Spinal cord (tissue), 10 donors: ENCODE data around the gene RARB. TPM values are rescaled to one million over a fixed set of nuclear protein-coding genes. Genes with fewer than 3 reads are reported as not detected.

Experiments
- DNase-seq, 6 donors: peaks; one replicate each; pipeline versions ENCODE4 v3.0.0 to v3.0.0-alpha.2; 2013 to 2015; ENCODE audit warnings: low spot score in 6 of 6, low read depth in 4 of 6
- H3K27ac ChIP-seq: one replicate; pipeline ENCODE4 v1.5.1; 2013; ENCODE audit warnings: low read depth, low read length, control low read depth
- H3K27me3 ChIP-seq: one replicate; pipeline ENCODE4 v1.6.1; 2013; ENCODE audit warnings: low read length; ENCODE audit not compliant: control insufficient read depth, insufficient read depth
- H3K36me3 ChIP-seq: one replicate; pipeline ENCODE4 v1.6.1; 2013; ENCODE audit warnings: low read length; ENCODE audit not compliant: control insufficient read depth, insufficient read depth
- H3K4me1 ChIP-seq: one replicate; pipeline ENCODE4 v1.6.1; 2013; ENCODE audit warnings: low read length; ENCODE audit not compliant: control insufficient read depth, insufficient read depth
- H3K4me3 ChIP-seq: one replicate; pipeline ENCODE4 v1.5.1; 2013; ENCODE audit warnings: low read depth, low read length, control low read depth
- H3K9me3 ChIP-seq: one replicate; pipeline ENCODE4 v1.6.1; 2013; ENCODE audit warnings: low read length; ENCODE audit not compliant: control insufficient read depth, insufficient read depth
- WGBS: methylation state at CpG from one replicate; pipeline ENCODE4 v1.1.5; 2013; ENCODE audit warnings: missing lambda C conversion rate; ENCODE audit not compliant: insufficient coverage; 5-methylcytosine and 5-hydroxymethylcytosine counted together
- polyA plus RNA-seq, 2 donors: library from polyadenylated mRNA; unstranded; fragments of 120-200 nt; gene quantifications; one replicate each; pipeline ENCODE4 v1.2.1, GENCODE V29; 2013; ENCODE audit not compliant: insufficient read length in 2 of 2
- total RNA-seq, 2 donors: library from RNA; depleted of rRNA in 1 of 2; stranded (reverse); fragments of 120-200 nt in 1 of 2; fragments of >200 nt in 1 of 2; gene quantifications; one replicate each; pipeline versions ENCODE4 v1.2.3 to v1.2.4, GENCODE V29; 2013 to 2014
- donor health status: healthy.

RARB gene
- total and polyA plus RNA-seq, 4 donors, result 11.7 to 43.8 (median 28.9) TPM

DNA sequence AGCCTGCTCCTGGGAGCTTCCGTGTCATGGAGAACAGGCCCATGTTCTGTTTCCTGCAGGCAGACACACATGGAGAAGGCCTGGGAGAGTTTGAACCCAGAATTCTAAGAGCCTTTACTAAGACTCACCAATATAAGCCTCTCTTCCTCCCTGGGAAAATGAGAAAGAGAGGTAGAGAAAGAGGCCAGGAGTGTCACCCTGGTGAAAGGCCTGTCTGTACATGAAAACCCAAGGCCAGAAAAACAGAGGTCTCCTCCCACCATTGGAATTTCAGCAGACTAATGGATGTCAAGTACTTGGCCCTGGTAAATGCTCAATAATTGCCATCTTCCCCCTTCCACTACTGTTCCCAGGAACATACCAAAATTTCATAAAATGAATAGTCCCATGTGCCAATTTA, 119.0 kb downstream of the RARB start:
- DNase-seq, result no peak
- H3K4me1 ChIP-seq, result no peaks in the 10 kb centered on the region
- H3K27me3 ChIP-seq, result no peaks in the 10 kb centered on the region
- H3K36me3 ChIP-seq, result no peaks in the 10 kb centered on the region
- no CpG with 5 or more reads among the region's 1 CpG for WGBS
- H3K4me3 ChIP-seq, result no peak overlapping the region
- peaks cover 2% of the 10 kb centered on the region for H3K9me3 ChIP-seq
- H3K27ac ChIP-seq, result no peak overlapping the region

- Histone ChIP-seq H3K9me3 (peaks cover 2% of the 10 kb centered on the region), H3K27me3 (no peaks in the 10 kb centered on the region), H3K4me1 (no peaks in the 10 kb centered on the region), H3K36me3 (no peaks in the 10 kb centered on the region), H3K4me3 (no peak overlapping the region), H3K27ac (no peak overlapping the region)
- no CpG with 5 or more reads among the region's 1 CpG for WGBS
- peak in 1 of 6 donors; percentile 55 for DNase-seq
Observed at GRCh38 chr3:25547943-25548674, 120.0 kb downstream of the RARB start.

GRCh38 chr3:25548836-25549235, 120.8 kb downstream of the RARB start:
- H3K27ac ChIP-seq, result no peak overlapping the region
- H3K36me3 ChIP-seq, result no peaks in the 10 kb centered on the region
- H3K4me1 ChIP-seq, result no peaks in the 10 kb centered on the region
- WGBS, result 92% methylated on average over 2 of the region's 2 CpGs
- no peaks in the 10 kb centered on the region for H3K9me3 ChIP-seq
- no peak overlapping the region for H3K4me3 ChIP-seq
- no peaks in the 10 kb centered on the region for H3K27me3 ChIP-seq
- no peak for DNase-seq

DNA sequence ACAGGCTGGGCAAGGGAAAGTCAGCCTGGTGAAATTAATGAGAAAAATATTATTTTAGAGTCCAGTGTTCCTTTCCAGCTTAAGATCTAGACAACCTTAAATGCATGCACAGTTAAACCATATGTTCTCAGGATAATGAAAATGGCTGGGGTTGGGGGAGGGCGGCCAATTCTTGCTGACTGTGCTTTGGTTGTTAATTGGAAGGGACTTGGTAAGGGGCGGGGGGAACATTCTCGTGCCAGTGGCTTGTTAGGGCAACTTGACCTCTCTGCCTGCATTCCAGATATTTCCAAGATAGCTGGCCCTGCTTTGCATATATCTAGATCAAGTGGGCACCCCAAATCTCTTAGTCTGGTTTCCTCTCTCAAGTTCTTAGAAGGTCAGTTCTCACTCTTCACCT, 124.2 kb downstream of the RARB start:
- Histone ChIP-seq H3K27me3 (no peaks in the 10 kb centered on the region), H3K27ac (no peak overlapping the region), H3K9me3 (no peaks in the 10 kb centered on the region), H3K4me3 (no peak overlapping the region), H3K4me1 (no peaks in the 10 kb centered on the region), H3K36me3 (no peaks in the 10 kb centered on the region)
- no peak for DNase-seq
- 100% methylated on average over 1 of the region's 3 CpGs for WGBS

DNA sequence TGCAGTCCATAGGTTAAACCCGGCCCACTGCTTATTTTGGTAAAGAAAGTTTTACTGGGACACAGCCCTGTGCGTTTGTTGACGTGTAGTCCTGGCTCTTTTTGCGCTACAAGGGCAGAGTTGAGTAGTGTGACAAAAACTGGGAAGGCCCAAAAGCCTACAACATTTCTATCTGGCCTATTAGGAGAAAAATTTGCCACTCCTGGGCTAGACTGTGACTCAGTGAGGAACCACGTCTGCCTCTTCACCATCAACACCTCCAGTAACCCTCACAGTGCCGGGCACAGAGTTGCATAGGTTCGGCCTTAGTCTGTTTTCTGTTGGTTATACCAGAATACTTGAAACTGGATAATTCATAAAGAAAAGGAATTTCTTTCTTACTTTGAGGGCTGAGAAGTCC, 126.3 kb downstream of the RARB start:
- H3K27me3 ChIP-seq, result no peaks in the 10 kb centered on the region
- H3K9me3 ChIP-seq, result no peaks in the 10 kb centered on the region
- H3K4me1 ChIP-seq, result no peaks in the 10 kb centered on the region
- no peak overlapping the region for H3K4me3 ChIP-seq
- no peaks in the 10 kb centered on the region for H3K36me3 ChIP-seq
- DNase-seq, result no peak
- H3K27ac ChIP-seq, result no peak overlapping the region
- WGBS, result 93% methylated on average over 3 of the region's 7 CpGs

- H3K27me3 ChIP-seq, result no peaks in the 10 kb centered on the region
- H3K4me3 ChIP-seq, result no peak overlapping the region
- WGBS, result 80% methylated on average over 1 of the region's 2 CpGs
- no peaks in the 10 kb centered on the region for H3K4me1 ChIP-seq
- no peaks in the 10 kb centered on the region for H3K36me3 ChIP-seq
- H3K9me3 ChIP-seq, result no peaks in the 10 kb centered on the region
- H3K27ac ChIP-seq, result no peak overlapping the region
- DNase-seq, result no peak
Observed at GRCh38 chr3:25555695-25556437, 127.8 kb downstream of the RARB start.

GRCh38 chr3:25556447-25556846, 128.4 kb downstream of the RARB start:
- no peaks in the 10 kb centered on the region for H3K27me3 ChIP-seq
- 86% methylated on average over 1 of the region's 1 CpG for WGBS
- no peaks in the 10 kb centered on the region for H3K9me3 ChIP-seq
- H3K4me1 ChIP-seq, result no peaks in the 10 kb centered on the region
- no peaks in the 10 kb centered on the region for H3K36me3 ChIP-seq
- DNase-seq, result no peak
- H3K4me3 ChIP-seq, result no peak overlapping the region
- H3K27ac ChIP-seq, result no peak overlapping the region

GRCh38 chr3:25557694-25558093, 129.6 kb downstream of the RARB start:
- Histone ChIP-seq H3K4me1 (no peaks in the 10 kb centered on the region), H3K27me3 (no peaks in the 10 kb centered on the region), H3K4me3 (no peak overlapping the region), H3K27ac (no peak overlapping the region), H3K9me3 (no peaks in the 10 kb centered on the region), H3K36me3 (no peaks in the 10 kb centered on the region)
- WGBS, result 100% methylated on average over 1 of the region's 3 CpGs
- DNase-seq, result peak in 1 of 6 donors; percentile 21

- H3K27ac ChIP-seq, result no peak overlapping the region
- no peaks in the 10 kb centered on the region for H3K27me3 ChIP-seq
- no peaks in the 10 kb centered on the region for H3K36me3 ChIP-seq
- 47% methylated on average over 5 of the region's 5 CpGs for WGBS
- no peaks in the 10 kb centered on the region for H3K9me3 ChIP-seq
- peak in 3 of 6 donors; percentile 19 to 76 (median 22) for DNase-seq
- no peaks in the 10 kb centered on the region for H3K4me1 ChIP-seq
- H3K4me3 ChIP-seq, result no peak overlapping the region
Observed at GRCh38 chr3:25558121-25558520, 130.1 kb downstream of the RARB start.

GRCh38 chr3:25558796-25559195, 130.7 kb downstream of the RARB start:
- 90% methylated on average over 5 of the region's 6 CpGs for WGBS

More at GRCh38 chr3:25558796-25559195, 130.7 kb downstream of the RARB start:
- Histone ChIP-seq H3K27ac (no peak overlapping the region), H3K4me3 (no peak overlapping the region), H3K4me1 (no peaks in the 10 kb centered on the region), H3K27me3 (no peaks in the 10 kb centered on the region), H3K36me3 (no peaks in the 10 kb centered on the region), H3K9me3 (no peaks in the 10 kb centered on the region)
- no peak for DNase-seq
